GM19397 (cell line): ENCODE measurements around the gene RNF175.
A peak's percentile ranks its signal among the peaks of the same experiment; 100 is the strongest.
"Not testable (repeated sequence)": the region's sequence is repeated elsewhere in the genome, so short reads cannot be mapped to it uniquely, and the experiment has no call there.

Source experiments
- ATAC-seq: cut with Tn5 transposase; IDR thresholded peaks from one replicate; pipeline ENCODE4 v1.9.1; 2021; ENCODE audit warnings: mild to moderate bottlenecking, moderate library complexity; ENCODE audit not compliant: unreplicated experiment

The RNF175 gene

GRCh38 chr4:153684182-153684970 lies 75.4 kb downstream of the RNF175 start, which contains the start of gene TLR2:
Gene TLR2, plus strand, starts transcription at chr4:153684280. Its CDS starts 18,628 bp downstream, at chr4:153702908.
- peak; percentile 85 for ATAC-seq

GRCh38 chr4:153683763-153684181 lies 76.1 kb downstream of the RNF175 start:
- no peak for ATAC-seq

- ATAC-seq = no peak
These were observed 80.3 kb downstream of the RNF175 start for GRCh38 chr4:153679486-153679885.

- ATAC-seq = no peak
These were observed 82.8 kb downstream of the RNF175 start for GRCh38 chr4:153676984-153677383.

GRCh38 chr4:153676486-153676885 lies 83.3 kb downstream of the RNF175 start:
- ATAC-seq = no peak

GRCh38 chr4:153669838-153670237 lies 90.0 kb downstream of the RNF175 start:
- no peak for ATAC-seq

GRCh38 chr4:153668647-153669046 lies 91.2 kb downstream of the RNF175 start:
- no peak for ATAC-seq

- ATAC-seq = not testable (repeated sequence)
These were observed 93.3 kb downstream of the RNF175 start for GRCh38 chr4:153666505-153666904.

- ATAC-seq = no peak
These were observed 96.2 kb downstream of the RNF175 start for GRCh38 chr4:153663667-153664066.

GRCh38 chr4:153661908-153662307 lies 97.9 kb downstream of the RNF175 start:
- no peak for ATAC-seq

- no peak for ATAC-seq
These were observed 98.5 kb downstream of the RNF175 start for GRCh38 chr4:153661215-153661822.
